ENCODE measurements around the gene CFAP119.

CFAP119 gene

DNA sequence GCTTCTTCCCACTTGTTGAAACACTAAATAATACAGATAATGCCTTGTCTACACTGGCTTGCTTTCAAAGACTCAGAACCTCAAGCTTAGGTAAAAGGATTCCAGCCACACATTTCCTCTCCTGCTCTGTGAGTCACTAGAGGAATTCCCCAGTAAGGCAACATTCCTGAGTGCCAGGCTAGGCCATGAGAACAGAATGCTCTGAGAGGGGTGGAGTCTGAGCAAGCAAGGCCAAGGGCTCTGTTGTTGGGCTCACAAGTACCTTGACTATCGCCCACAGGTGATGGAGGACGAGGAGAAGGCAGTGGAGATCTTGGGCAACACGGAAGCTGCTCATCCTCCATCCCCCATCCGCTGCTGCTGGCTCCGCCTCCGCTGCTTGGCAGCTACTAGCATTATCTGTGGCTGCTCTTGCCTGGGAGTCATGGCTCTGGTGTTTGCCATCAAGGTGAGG, 20.4 kb downstream of the CFAP119 start:
- in situ Hi-C loops (cut with MboI; ENCODE audit: low sequenced_read_pairs, unreplicated experiment): no loop called here
- no peak for DNase-seq (ENCODE audit: low spot score)
- TF ChIP-seq, protein P1, sequence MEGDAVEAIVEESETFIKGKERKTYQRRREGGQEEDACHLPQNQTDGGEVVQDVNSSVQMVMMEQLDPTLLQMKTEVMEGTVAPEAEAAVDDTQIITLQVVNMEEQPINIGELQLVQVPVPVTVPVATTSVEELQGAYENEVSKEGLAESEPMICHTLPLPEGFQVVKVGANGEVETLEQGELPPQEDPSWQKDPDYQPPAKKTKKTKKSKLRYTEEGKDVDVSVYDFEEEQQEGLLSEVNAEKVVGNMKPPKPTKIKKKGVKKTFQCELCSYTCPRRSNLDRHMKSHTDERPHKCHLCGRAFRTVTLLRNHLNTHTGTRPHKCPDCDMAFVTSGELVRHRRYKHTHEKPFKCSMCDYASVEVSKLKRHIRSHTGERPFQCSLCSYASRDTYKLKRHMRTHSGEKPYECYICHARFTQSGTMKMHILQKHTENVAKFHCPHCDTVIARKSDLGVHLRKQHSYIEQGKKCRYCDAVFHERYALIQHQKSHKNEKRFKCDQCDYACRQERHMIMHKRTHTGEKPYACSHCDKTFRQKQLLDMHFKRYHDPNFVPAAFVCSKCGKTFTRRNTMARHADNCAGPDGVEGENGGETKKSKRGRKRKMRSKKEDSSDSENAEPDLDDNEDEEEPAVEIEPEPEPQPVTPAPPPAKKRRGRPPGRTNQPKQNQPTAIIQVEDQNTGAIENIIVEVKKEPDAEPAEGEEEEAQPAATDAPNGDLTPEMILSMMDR (IDR thresholded peaks at IDR 0.05; ENCODE audit: borderline replicate concordance, control extremely low read depth, extremely low read depth, insufficient read depth, missing control alignments): no peak

DNA sequence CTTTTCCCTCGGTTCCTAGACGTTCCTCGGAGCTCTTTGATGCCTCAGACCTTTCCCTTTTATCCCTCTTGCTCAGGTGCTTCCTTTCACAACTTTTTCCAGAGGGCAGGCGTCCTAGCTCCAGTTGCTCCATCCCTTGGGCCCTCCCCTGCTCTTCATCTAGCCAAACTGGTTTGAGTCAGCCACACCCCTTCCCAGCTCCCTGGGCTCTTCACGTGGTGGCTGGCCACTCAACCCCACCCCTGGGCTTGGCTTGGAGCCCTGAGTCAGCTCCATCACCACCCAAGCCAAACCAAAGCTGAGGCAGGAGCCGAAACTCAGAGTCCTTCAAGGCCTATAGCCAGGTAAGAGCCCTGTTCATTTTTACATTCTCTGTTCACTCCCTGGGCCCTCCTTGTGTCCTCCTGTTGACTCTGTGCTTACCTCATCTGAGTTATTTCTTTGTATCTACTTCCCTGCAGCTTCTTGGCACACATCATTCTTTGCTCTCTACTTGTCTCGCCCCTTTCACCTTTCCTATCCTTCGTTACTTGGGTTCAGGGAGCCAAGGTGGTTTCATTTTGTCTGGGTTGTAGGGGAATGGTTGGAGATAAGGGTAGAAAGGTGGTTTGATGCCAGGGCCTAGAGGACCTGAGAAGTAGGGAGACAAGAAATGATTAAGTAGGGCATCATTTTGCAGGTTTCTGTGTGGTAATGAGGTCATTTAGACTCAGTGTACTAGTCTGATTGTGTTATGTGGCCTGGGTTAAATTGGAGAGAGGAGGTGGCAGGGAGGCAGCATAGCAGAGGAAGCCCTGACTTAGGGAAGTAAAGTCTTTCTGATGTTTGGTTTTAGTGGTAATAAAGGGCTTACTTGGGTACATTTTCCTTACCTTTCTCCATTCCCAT, 21.3 kb downstream of the CFAP119 start:
- in situ Hi-C loops (cut with MboI; ENCODE audit: low sequenced_read_pairs, unreplicated experiment): no loop called here
- TF ChIP-seq, protein P1 (IDR thresholded peaks at IDR 0.05; ENCODE audit: borderline replicate concordance, control extremely low read depth, extremely low read depth, insufficient read depth, missing control alignments): no peak
- no peak for DNase-seq (ENCODE audit: low spot score)

GRCh38 chr16:30738984-30739951, 22.6 kb downstream of the CFAP119 start:
- in situ Hi-C loops (cut with MboI; ENCODE audit: low sequenced_read_pairs, unreplicated experiment): no loop called here
- DNase-seq (ENCODE audit: low spot score): no peak
- TF ChIP-seq, protein P1 (IDR thresholded peaks at IDR 0.05; ENCODE audit: borderline replicate concordance, control extremely low read depth, extremely low read depth, insufficient read depth, missing control alignments): no peak

DNA sequence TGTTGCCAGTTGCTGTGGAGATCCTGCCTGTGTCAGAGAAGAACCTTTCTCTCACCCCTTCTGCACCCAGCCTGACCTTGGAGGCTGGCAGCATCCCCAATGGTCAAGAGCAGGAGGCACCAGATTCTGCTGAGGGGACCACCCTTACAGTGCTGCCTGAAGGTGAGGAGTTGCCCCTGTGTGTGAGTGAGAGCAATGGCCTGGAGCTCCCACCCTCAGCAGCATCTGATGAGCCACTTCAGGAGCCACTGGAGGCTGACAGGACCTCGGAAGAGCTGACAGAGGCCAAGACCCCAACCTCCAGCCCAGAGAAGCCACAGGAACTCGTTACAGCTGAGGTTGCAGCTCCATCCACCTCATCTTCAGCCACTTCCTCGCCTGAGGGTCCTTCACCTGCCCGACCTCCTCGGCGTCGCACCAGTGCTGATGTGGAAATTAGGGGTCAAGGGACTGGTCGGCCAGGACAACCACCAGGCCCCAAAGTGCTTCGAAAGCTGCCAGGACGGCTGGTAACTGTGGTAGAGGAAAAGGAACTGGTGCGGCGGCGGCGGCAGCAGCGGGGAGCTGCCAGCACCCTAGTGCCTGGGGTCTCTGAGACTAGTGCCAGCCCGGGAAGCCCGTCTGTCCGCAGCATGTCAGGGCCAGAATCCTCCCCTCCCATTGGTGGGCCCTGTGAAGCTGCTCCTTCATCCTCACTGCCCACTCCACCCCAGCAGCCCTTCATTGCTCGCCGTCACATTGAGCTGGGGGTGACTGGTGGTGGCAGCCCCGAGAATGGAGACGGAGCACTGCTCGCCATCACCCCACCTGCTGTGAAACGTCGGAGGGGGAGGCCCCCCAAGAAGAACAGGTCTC, 23.8 kb downstream of the CFAP119 start:
- TF ChIP-seq, protein P1 (IDR thresholded peaks at IDR 0.05; ENCODE audit: borderline replicate concordance, control extremely low read depth, extremely low read depth, insufficient read depth, missing control alignments): no peak
- DNase-seq (ENCODE audit: low spot score): no peak
- in situ Hi-C loops (cut with MboI; ENCODE audit: low sequenced_read_pairs, unreplicated experiment): no loop called here

- in situ Hi-C loops (cut with MboI; ENCODE audit: low sequenced_read_pairs, unreplicated experiment): no loop called here
- TF ChIP-seq, protein P1 (IDR thresholded peaks at IDR 0.05; ENCODE audit: borderline replicate concordance, control extremely low read depth, extremely low read depth, insufficient read depth, missing control alignments): no peak
Observed at GRCh38 chr16:30736995-30737793, 24.7 kb downstream of the CFAP119 start.

More at GRCh38 chr16:30736995-30737793, 24.7 kb downstream of the CFAP119 start:
- DNase-seq (ENCODE audit: low spot score): no peak
